HCEC 1CT (cell line): ENCODE measurements around the gene ATP2B1.
A peak's percentile ranks its signal among the peaks of the same experiment; 100 is the strongest.

Experiments used
- DNase-seq: peaks from one replicate; pipeline ENCODE4 v3.0.0-alpha.2; 2017

Gene ATP2B1

DNA sequence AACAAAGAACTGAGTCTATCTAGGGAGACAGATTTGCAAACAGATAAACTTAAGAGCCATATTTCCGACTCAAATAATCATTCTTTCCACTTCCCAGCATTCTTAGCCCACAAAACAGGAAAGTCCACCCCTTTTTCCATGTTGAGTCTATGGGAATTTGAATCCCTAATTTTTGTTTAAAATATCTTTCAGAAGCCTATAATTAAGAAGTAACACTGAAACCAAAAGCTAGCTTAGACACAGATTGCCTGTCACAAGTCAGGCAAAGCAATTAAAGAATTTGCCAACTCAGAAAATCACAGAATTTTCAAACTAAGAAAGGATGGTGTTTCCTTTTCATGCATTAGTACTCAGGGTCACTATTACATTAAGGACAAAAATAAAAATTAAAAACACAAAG, 17.0 kb downstream of the ATP2B1 start:
- no peak for DNase-seq

GRCh38 chr12:89690925-89691324, 17.7 kb downstream of the ATP2B1 start:
- peak; percentile 67 for DNase-seq

DNA sequence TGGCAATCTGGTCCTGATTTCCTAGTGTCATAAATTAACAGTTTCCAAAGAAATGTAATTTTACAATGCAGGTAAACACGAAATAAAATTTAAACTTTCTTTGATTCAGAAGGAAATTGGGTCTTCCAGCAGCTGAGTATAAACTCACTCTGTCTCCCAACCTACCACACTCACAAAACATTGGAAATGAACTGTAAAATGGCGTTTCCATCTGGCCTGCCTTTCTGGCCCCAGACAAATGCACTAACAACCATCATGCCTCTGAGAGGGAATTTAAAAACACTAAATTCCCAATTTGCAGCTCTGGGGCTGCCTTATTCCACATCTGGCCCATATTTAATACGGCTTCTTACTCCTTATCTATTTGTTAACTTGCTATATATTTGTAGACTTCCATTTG, 19.3 kb downstream of the ATP2B1 start:
- no peak for DNase-seq

GRCh38 chr12:89686311-89686710, 22.3 kb downstream of the ATP2B1 start:
- no peak for DNase-seq

- no peak for DNase-seq
Measured at GRCh38 chr12:89685363-89685972, 23.2 kb downstream of the ATP2B1 start.

- DNase-seq = no peak
Measured at GRCh38 chr12:89684136-89684535, 24.5 kb downstream of the ATP2B1 start.

DNA sequence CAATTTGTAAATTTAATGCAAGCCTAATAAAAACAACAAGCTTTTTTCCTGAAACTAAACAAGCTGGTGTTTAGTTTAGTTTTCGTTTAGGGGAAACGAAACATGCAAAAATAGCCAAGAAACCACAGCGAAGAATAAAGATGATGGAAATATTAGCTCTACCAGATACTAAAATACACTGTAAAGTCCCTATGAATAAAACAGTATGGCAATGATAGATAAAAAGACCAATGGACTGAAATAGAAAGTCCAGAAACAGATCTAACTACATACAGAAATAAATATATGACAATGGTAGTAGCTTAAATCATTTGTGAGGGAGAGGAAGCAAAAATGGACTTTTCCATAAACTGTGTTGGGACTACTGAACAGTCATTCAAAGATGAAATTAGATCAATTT, 26.4 kb downstream of the ATP2B1 start:
- no peak for DNase-seq

GRCh38 chr12:89680409-89680808, 28.2 kb downstream of the ATP2B1 start:
- DNase-seq = no peak

- no peak for DNase-seq
Measured at GRCh38 chr12:89679631-89680030, 29.0 kb downstream of the ATP2B1 start.

- no peak for DNase-seq
Measured at GRCh38 chr12:89678225-89678624, 30.4 kb downstream of the ATP2B1 start.

GRCh38 chr12:89676930-89677329, 31.7 kb downstream of the ATP2B1 start:
- DNase-seq = no peak

DNA sequence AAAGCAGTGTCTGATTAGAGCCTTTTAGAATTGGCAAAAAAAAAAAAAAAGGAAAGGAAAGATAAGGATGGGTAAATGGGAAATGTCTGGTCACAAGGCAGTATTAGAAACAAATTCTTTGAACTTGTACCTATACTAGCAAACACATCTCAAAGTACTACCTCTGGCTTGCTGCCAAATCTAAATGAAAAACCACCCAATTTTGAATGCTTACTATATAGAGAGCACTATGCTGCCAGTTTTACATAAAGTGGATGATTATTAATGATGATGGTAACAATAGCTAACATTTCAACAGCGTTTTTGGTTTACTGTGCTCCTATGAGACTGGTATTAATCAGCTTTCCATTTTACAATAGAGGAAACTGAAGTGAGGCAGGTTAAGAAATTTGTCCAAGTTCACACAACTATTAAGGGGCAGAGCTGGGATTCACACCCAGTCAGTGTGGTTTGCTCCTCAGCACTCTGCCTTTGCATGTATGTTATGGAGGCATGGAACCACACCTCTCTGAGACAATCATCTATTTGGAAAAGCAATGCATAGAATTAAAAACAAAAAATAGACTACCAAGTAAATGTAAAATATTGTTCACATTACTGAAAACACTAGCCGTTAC, 34.2 kb downstream of the ATP2B1 start:
- no peak for DNase-seq

GRCh38 chr12:89673603-89674002, 35.0 kb downstream of the ATP2B1 start:
- no peak for DNase-seq

- DNase-seq = no peak
Measured at GRCh38 chr12:89672589-89672979, 36.1 kb downstream of the ATP2B1 start.

DNA sequence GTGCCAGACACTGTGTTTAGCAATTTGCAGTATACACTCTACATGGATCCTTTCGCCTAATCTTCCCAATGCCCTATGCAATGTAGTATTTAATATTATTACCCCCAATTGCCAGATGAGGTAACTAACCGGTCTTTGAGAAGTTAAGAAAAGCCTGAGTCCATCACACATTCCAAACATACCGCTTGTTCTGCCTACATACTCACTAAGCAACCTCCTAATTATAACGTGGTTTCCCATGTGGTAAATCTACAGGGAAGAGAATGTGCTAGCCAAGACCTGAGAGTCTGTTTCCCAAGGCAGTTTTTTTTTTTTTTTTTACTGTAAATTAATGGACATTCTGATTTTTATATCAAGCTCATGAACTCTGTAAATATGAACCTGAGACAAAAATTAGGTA, 37.2 kb downstream of the ATP2B1 start:
- peak; percentile 59 for DNase-seq

- DNase-seq = no peak
Measured at GRCh38 chr12:89669197-89669596, 39.4 kb downstream of the ATP2B1 start.

DNA sequence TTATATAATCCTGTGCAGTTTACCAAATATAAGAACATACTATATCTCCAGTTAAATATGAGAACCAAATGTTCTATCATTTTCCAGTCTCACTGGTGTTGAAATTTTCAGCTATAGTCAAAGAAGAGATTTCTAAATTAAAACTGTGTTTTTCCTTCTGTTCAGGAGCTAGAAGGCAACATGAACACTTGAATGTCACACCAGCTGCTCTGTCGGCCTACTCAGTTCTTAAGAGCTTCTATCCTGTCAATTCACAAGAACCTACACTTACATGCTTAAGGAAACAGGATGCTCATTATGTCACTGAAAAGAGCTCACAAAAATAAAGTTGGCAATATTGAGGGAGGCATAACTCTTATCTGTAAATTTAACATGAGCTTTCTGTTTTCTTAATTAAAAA, 43.1 kb downstream of the ATP2B1 start:
- no peak for DNase-seq

GRCh38 chr12:89664441-89664840, 44.2 kb downstream of the ATP2B1 start:
- no peak for DNase-seq

DNA sequence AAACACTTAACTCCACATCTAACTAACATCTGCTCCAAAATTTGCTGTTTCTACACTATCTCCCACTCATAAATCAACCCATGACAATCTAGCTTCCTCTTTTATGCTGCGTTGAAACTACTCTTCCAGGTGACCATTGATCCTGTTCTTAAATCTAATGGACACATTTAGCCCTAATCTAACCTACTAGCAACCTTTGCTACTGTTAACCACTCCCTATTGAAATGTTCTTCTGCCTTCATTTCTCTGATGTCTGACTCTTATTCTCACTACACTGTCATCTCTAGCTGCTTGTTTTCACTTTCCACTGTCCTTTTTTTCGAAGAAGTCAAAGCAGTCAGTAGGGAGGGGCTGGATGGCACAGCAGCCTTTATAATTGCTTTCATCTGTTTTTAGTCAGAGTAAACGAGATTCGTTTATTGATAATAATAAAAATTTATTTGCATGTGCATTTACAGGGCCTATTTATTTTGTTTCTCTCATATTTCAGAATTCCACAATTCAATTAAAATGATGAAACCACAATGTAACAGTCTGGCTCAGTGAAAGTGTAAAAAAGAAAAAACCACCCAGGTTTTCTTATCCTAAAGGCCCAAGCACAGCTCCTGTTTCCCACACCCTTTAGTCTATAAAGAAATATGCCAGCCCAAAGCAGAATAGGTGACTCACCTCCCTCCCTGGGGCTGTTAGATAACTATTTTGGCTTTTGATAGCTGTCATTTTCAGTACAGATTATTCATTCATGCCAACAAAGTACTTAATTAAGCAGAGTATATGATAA, 44.9 kb downstream of the ATP2B1 start:
- DNase-seq = peak; percentile 22

- no peak for DNase-seq
Measured at GRCh38 chr12:89662623-89663022, 46.0 kb downstream of the ATP2B1 start.

DNA sequence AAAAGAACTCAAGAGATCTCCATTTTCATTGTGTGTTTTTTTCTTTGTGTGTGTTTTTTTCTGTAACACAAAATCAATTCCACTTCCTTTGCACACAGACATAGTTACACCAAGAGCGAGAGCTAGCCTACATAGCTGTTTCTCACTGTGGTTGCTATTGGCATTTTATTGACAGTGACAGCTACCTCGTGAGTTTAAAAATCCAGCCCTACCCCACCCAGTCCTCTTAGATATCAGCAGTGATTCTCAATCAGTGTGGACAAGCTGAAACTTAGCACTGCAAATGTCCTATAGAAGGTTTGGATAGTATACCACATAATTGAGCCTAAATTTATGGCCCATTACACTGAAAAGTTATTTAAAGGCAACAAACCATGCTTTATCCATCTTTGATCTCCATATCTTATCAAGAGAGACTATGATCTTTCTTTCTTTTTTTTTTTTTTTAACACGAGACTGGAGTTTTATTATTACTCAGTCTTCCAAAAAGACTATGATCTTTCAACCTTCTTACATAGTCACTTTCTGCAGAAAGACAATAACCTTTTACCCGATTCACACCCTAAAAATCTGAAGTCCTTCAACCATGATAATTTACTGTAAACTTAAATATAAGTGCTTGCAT, 46.8 kb downstream of the ATP2B1 start:
- DNase-seq = no peak

- no peak for DNase-seq
Measured at GRCh38 chr12:89657739-89658138, 50.9 kb downstream of the ATP2B1 start.

- no peak for DNase-seq
Measured at GRCh38 chr12:89657066-89657465, 51.6 kb downstream of the ATP2B1 start.

DNA sequence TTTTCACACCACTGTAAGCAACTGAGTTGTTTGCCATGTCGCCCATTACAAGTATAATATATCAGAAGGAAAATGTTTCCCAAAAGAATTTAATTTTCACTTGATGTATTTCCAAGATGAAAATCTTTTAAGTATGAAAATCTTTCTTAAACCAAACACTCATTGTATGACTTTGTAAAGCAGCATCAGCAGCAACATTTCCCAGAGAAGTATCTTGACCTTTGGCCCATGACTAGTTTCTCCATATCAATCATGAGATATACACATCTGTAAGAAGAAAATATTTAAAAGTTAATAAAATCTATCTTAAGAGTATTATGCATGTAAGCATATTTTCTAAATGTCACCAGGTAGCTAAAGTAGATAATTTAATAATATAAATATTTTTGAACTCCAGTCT, 52.8 kb downstream of the ATP2B1 start:
- DNase-seq = peak; percentile 42
